ENCODE measurements around the gene ST6GALNAC2.

ST6GALNAC2 gene

GRCh38 chr17:76530095-76530723, 55.5 kb downstream of the ST6GALNAC2 start:
- H3K9ac ChIP-seq (ENCODE audit: low read depth, low read length, poor library complexity, severe bottlenecking) = peak overlapping the region; percentile 99
- H3K9me2 ChIP-seq (replicated peaks; ENCODE audit: low read depth, low read length) = no peaks in the 10 kb centered on the region
- peak overlapping the region; percentile 93 for H3K4me3 ChIP-seq (ENCODE audit: low read length, poor library complexity, severe bottlenecking)
- H3F3A ChIP-seq (ENCODE audit: low read depth) = peaks cover 4% of the 10 kb centered on the region; the same call in 1 of the 2 replicates
- no peaks in the 10 kb centered on the region for H3K27me3 ChIP-seq (ENCODE audit: insufficient read depth, low read length, poor library complexity, severe bottlenecking)
- TF ChIP-seq EZH2phosphoT487 (IDR thresholded peaks at IDR 0.05; ENCODE audit: borderline replicate concordance) = no peak
- no peaks in the 10 kb centered on the region for H4K20me1 ChIP-seq (ENCODE audit: insufficient read depth, low read length, poor library complexity, severe bottlenecking)
- no peaks in the 10 kb centered on the region for H3K9me3 ChIP-seq (ENCODE audit: insufficient read depth, low read depth, low read length)
- peaks cover 36% of the 10 kb centered on the region for H3K79me2 ChIP-seq (ENCODE audit: insufficient read depth, low read length)
- peaks cover 48% of the 10 kb centered on the region for H3K4me1 ChIP-seq (ENCODE audit: insufficient read depth, low read length, poor library complexity, severe bottlenecking)
- peak overlapping the region; percentile 96 for H3K4me2 ChIP-seq (ENCODE audit: low read depth, low read length, poor library complexity, severe bottlenecking)
- H3K36me3 ChIP-seq (ENCODE audit: insufficient read depth, low read length) = no peaks in the 10 kb centered on the region
- H2AFZ ChIP-seq (ENCODE audit: low read length) = no peak overlapping the region

GRCh38 chr17:76529224-76530094, 56.2 kb downstream of the ST6GALNAC2 start:
- H2AFZ ChIP-seq (ENCODE audit: low read length) = no peak overlapping the region
- no peaks in the 10 kb centered on the region for H3K9me2 ChIP-seq (replicated peaks; ENCODE audit: low read depth, low read length)
- peaks cover 4% of the 10 kb centered on the region; the same call in 1 of the 2 replicates for H3F3A ChIP-seq (ENCODE audit: low read depth)
- no peaks in the 10 kb centered on the region for H3K27me3 ChIP-seq (ENCODE audit: insufficient read depth, low read length, poor library complexity, severe bottlenecking)
- H3K4me3 ChIP-seq (ENCODE audit: low read length, poor library complexity, severe bottlenecking) = peak overlapping the region; percentile 93
- H3K4me1 ChIP-seq (ENCODE audit: insufficient read depth, low read length, poor library complexity, severe bottlenecking) = peaks cover 47% of the 10 kb centered on the region
- no peaks in the 10 kb centered on the region for H4K20me1 ChIP-seq (ENCODE audit: insufficient read depth, low read length, poor library complexity, severe bottlenecking)
- no peak for TF ChIP-seq EZH2phosphoT487 (IDR thresholded peaks at IDR 0.05; ENCODE audit: borderline replicate concordance)
- peak overlapping the region; percentile 96 for H3K4me2 ChIP-seq (ENCODE audit: low read depth, low read length, poor library complexity, severe bottlenecking)
- peaks cover 36% of the 10 kb centered on the region for H3K79me2 ChIP-seq (ENCODE audit: insufficient read depth, low read length)
- H3K9ac ChIP-seq (ENCODE audit: low read depth, low read length, poor library complexity, severe bottlenecking) = peak overlapping the region; percentile 99
- no peaks in the 10 kb centered on the region for H3K36me3 ChIP-seq (ENCODE audit: insufficient read depth, low read length)
- H3K9me3 ChIP-seq (ENCODE audit: insufficient read depth, low read depth, low read length) = no peaks in the 10 kb centered on the region

GRCh38 chr17:76528528-76529223, 57.0 kb downstream of the ST6GALNAC2 start:
- peaks cover 47% of the 10 kb centered on the region for H3K4me1 ChIP-seq (ENCODE audit: insufficient read depth, low read length, poor library complexity, severe bottlenecking)
- peak overlapping the region; percentile 99 for H3K9ac ChIP-seq (ENCODE audit: low read depth, low read length, poor library complexity, severe bottlenecking)
- peak overlapping the region; percentile 93 for H3K4me3 ChIP-seq (ENCODE audit: low read length, poor library complexity, severe bottlenecking)
- H3K79me2 ChIP-seq (ENCODE audit: insufficient read depth, low read length) = peaks cover 36% of the 10 kb centered on the region
- H3K4me2 ChIP-seq (ENCODE audit: low read depth, low read length, poor library complexity, severe bottlenecking) = peak overlapping the region; percentile 96
- peaks cover 4% of the 10 kb centered on the region; the same call in 1 of the 2 replicates for H3F3A ChIP-seq (ENCODE audit: low read depth)
- H3K9me2 ChIP-seq (replicated peaks; ENCODE audit: low read depth, low read length) = no peaks in the 10 kb centered on the region
- H4K20me1 ChIP-seq (ENCODE audit: insufficient read depth, low read length, poor library complexity, severe bottlenecking) = no peaks in the 10 kb centered on the region
- H3K9me3 ChIP-seq (ENCODE audit: insufficient read depth, low read depth, low read length) = no peaks in the 10 kb centered on the region
- H2AFZ ChIP-seq (ENCODE audit: low read length) = peak overlapping the region; percentile 40
- H3K27me3 ChIP-seq (ENCODE audit: insufficient read depth, low read length, poor library complexity, severe bottlenecking) = no peaks in the 10 kb centered on the region
- H3K36me3 ChIP-seq (ENCODE audit: insufficient read depth, low read length) = no peaks in the 10 kb centered on the region
- TF ChIP-seq CTCF (conservative IDR thresholded peaks at IDR 0.05; ENCODE audit: low read length) (peak; percentile 56), EZH2phosphoT487 (IDR thresholded peaks at IDR 0.05; ENCODE audit: borderline replicate concordance) (no peak)

- no peak for TF ChIP-seq CTCF (conservative IDR thresholded peaks at IDR 0.05; ENCODE audit: low read length)
- TF ChIP-seq EZH2phosphoT487 (IDR thresholded peaks at IDR 0.05; ENCODE audit: borderline replicate concordance) = no peak
- peaks cover 4% of the 10 kb centered on the region; the same call in 1 of the 2 replicates for H3F3A ChIP-seq (ENCODE audit: low read depth)
- H4K20me1 ChIP-seq (ENCODE audit: insufficient read depth, low read length, poor library complexity, severe bottlenecking) = no peaks in the 10 kb centered on the region
- peaks cover 49% of the 10 kb centered on the region for H3K4me1 ChIP-seq (ENCODE audit: insufficient read depth, low read length, poor library complexity, severe bottlenecking)
- H3K4me3 ChIP-seq (ENCODE audit: low read length, poor library complexity, severe bottlenecking) = peak overlapping the region; percentile 93
- H3K27me3 ChIP-seq (ENCODE audit: insufficient read depth, low read length, poor library complexity, severe bottlenecking) = no peaks in the 10 kb centered on the region
- peak overlapping the region; percentile 40 for H2AFZ ChIP-seq (ENCODE audit: low read length)
- H3K79me2 ChIP-seq (ENCODE audit: insufficient read depth, low read length) = peaks cover 36% of the 10 kb centered on the region
- peak overlapping the region; percentile 99 for H3K9ac ChIP-seq (ENCODE audit: low read depth, low read length, poor library complexity, severe bottlenecking)
- H3K4me2 ChIP-seq (ENCODE audit: low read depth, low read length, poor library complexity, severe bottlenecking) = peak overlapping the region; percentile 96
- no peaks in the 10 kb centered on the region for H3K9me3 ChIP-seq (ENCODE audit: insufficient read depth, low read depth, low read length)
- no peaks in the 10 kb centered on the region for H3K9me2 ChIP-seq (replicated peaks; ENCODE audit: low read depth, low read length)
- no peaks in the 10 kb centered on the region for H3K36me3 ChIP-seq (ENCODE audit: insufficient read depth, low read length)
These were observed 57.5 kb downstream of the ST6GALNAC2 start for GRCh38 chr17:76528156-76528527.

Measured in Loucy (cell line).